HG03064 (cell line): Measurements from ENCODE around the gene MTA1.

Experiments used
- ATAC-seq: cut with Tn5 transposase; IDR thresholded peaks from one replicate; pipeline ENCODE4 v1.9.1; 2021; ENCODE audit warnings: low read depth; ENCODE audit not compliant: unreplicated experiment

The MTA1 gene

DNA sequence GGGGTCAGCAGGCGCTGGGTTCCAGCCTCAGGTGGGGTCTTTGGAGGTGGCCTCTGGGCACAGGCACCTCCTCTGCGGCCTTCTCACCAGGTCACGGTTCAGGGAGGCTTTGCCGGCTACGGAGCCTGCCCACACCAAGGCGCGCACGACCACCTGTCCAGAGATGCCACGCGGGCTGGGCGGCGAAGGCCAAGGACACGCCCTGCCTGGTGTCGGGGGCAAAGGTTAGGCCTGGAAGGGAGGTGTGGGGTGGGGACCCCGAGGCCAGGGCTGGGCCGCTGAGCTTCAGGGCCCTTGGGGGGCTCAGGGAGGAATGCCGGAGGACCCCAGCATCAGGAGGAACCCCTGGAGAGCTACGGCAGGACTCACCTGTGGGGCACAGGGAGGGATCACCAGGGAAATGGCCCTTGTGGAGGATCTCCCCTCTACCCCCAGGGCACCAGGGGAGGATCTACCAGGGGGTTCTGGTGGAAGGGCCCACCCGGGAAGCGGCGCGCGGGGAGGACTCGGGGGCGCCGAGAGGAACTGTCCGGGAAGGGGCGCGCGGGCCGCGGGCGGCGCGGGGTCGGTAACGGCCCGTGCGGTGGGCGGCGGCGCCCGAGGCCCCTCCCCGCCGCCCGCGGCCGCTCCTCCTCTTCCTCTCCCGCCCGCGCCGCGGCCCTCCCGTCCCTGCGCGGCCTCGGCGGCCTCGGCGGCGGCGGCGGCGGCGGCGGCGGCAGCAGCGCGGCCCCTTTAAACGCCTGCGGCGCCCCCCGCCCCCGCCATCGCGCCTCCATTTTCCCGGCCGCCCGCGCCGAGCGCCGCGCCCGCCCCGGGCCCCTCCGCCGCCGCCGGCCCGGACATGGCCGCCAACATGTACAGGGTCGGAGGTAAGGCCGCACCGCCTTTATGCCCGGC, at the start of gene MTA1:
MTA1 (plus strand) TSS at position 633 of the 897 bp plus-strand sequence; CDS start at position 842, 209 bp downstream.
- peak; percentile 61 for ATAC-seq

DNA sequence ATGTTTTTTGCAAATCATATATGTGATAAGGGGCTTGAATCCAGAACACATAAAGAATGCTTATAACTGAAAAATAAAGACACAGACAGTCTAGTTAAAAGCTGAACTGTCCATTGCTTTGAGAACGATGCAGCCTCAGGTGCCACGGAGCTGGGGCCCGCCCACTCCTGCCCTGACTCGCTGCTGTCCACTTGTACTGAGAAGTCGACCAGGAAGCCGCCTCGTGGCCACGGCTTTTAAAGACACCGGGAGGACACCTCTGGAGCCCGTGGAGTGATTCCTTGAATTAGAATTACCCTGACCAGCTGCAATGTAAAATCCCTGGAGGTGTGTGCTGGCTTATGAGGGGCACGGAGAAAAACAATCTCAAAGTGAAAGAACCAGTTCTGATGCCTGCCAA, 45.2 kb upstream of the MTA1 start:
- ATAC-seq: no peak

GRCh38 chr14:105375635-105376057, 44.0 kb upstream of the MTA1 start:
- ATAC-seq: no peak

GRCh38 chr14:105376521-105377440, 42.8 kb upstream of the MTA1 start:
- no peak for ATAC-seq

GRCh38 chr14:105377555-105378182, 42.0 kb upstream of the MTA1 start:
- ATAC-seq: no peak

DNA sequence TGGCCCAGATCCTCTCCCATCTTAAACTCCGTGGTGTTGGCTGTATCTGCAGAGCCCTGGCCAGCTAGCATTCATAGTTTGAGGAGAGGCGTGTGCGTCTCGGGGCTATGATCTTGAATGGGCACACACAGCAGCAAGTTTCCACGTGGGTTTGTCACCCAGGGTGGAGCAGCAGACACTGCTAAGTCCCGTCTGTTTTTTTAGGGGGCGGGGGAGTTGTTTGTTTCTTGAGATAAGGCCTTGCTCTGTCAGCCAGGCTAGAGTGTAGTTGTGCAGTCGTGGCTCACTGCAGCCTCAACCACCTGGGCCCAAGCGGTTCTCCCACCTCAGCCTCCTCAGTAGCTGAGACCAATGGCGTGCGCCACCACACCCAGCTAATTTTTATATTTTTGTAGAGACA, 41.4 kb upstream of the MTA1 start:
- no peak for ATAC-seq

DNA sequence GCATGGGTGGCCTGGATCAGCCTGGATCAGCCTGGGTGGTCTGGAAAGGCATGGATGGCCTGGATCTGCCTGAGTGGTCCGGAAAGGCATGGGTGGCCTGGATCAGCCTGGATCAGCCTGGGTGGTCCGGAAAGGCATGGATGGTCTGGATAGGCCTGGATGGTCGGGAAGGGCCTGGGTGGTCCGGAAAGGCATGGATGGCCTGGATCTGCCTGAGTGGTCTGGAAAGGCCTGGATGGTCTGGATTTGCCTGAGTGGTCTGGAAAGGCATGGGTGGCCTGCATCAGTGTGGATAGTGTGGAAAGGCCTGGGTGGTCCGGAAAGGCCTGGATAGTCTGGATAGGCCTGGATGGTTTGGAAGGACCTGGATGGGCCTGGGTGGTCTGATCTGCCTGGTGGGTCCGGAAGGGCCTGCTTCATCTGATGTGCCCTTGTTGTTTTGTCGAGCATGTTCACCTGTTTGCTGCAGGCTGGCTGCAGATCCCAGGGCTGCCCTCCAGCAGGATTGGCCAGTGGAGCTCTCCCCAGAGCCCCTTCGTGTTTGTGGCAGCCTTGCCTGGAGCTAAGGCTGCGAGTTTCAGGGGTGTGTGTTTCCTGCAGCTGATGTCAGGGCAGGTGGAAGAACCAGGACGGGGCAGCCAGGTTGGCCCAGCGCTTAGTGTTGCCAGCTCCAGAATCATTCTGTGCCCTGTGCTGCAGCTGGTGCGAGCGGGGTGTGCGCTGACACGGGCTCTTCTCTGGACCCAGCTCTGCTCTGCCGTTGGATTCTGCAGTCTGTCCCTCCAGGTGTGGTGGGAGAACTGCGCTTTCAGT, 40.5 kb upstream of the MTA1 start:
- no peak for ATAC-seq

DNA sequence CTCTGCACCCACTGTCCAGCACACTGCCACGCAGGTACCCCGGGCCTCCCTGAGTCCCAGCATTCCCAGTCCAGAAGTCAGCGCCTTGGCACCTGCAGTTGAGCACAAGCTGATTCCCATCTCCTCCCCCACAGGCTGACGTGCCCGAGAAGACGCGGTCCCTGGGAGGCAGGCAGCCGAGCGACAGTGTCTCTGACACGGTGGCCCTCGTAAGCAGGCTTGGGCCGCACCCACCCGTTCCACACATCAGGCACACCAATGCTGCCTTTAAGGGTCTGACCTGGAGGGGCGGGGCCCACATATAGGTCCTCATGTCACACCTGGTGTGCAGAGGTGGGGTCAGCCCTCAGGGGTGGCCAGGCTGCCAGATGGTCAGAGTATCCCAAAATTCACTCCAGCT, 39.7 kb upstream of the MTA1 start:
- ATAC-seq: no peak

- no peak for ATAC-seq
These were observed 38.9 kb upstream of the MTA1 start for GRCh38 chr14:105380756-105381155.

GRCh38 chr14:105381446-105382342, 37.9 kb upstream of the MTA1 start:
- ATAC-seq: no peak

- ATAC-seq: no peak
These were observed 37.1 kb upstream of the MTA1 start for GRCh38 chr14:105382343-105383082.

DNA sequence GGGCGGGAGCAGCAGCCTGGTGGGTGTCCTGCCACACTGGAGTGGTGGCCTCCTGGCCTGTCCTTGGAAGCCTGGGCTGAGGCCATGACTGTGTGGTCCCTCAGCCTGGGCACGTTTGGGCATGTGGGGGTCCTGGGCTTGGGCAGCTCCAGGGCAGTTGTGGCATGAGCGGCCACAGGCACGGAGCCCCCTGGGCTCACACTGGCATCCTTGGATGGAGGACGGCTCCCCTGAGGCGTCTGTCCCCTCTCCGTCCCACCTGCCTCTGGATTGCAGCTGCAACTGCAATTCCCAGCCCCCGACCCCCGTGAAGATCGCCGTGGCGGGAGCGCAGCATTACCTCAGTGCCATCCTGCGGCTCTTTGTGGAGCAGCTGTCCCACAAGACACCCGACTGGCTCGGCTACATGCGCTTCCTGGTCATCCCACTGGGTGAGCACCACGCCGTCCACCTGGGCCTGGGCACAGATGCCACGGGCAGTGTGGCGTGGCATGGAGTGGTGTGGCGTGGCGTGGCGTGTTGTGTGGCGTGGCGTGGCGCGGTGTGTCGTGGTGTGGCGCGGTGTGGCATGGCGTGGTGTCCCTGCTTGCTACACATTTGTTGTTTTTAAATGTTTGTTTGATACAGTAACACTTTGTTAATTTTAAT, 36.4 kb upstream of the MTA1 start:
- no peak for ATAC-seq

- ATAC-seq: no peak
These were observed 35.5 kb upstream of the MTA1 start for GRCh38 chr14:105384041-105384557.

- no peak for ATAC-seq
These were observed 34.9 kb upstream of the MTA1 start for GRCh38 chr14:105384605-105385321.

DNA sequence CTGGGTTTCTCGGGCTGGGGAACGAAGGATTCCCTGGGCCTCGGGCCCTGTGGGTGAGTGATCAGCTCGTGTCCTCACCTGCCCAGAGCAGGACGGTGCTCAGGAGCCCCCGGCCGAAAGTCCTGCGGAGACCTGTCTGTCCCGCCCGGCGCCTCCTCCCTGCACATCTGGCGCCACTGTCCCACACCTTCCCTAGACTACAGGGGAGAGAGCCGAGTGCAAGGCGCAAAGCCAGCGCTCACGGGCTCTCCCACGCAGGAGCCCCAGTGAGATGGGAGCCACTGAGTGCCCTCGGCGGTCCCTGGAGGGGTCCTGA, 34.3 kb upstream of the MTA1 start:
- no peak for ATAC-seq

- ATAC-seq: no peak
These were observed 33.8 kb upstream of the MTA1 start for GRCh38 chr14:105385698-105386365.
